A673 (cell line): ENCODE data around the gene WIPF1. TPM values are rescaled to one million over a fixed set of nuclear protein-coding genes. Genes with fewer than 3 reads are reported as not detected.

Experiments used
- BruUV-seq: library from RNA; stranded (reverse); fragments of 400-500 nt; replicated peaks from 2 replicates; lab custom pipeline; 2021; lab: Mats Ljungman, UMichigan
- CTCF ChIA-PET: fragments of 300-600 bp; sonication (Branson Sonifier 250); formaldehyde crosslinking; loops from one replicate; lab custom pipeline; 2022; ENCODE audit warnings: antibody characterized with exemption; lab: Charles Lee
- POLR2A ChIA-PET: fragments of 300-600 bp; sonication (Branson Sonifier 250); formaldehyde crosslinking; loops from one replicate; lab custom pipeline; 2022; ENCODE audit warnings: antibody characterized with exemption; ENCODE audit not compliant: low non-redundant PET; lab: Charles Lee
- DNase-seq: peaks from one replicate; pipeline ENCODE4 v3.0.0-alpha.2; 2015; ENCODE audit warnings: low spot score
- H3K27ac ChIP-seq: fragments of 200-600 bp; sonication (generic); 2 replicates; pipeline ENCODE4 v1.5.1; 2016; ENCODE audit warnings: mixed run types, low read depth, mild to moderate bottlenecking, mixed read lengths, antibody characterized with exemption, low read length; ENCODE audit not compliant: poor library complexity, severe bottlenecking
- H3K27me3 ChIP-seq: fragments of 200-600 bp; sonication (generic); replicated peaks from 2 replicates; pipeline ENCODE4 v1.6.1; 2017; ENCODE audit warnings: mixed run types, low read depth, mild to moderate bottlenecking, mixed read lengths, antibody characterized with exemption, low read length; ENCODE audit not compliant: insufficient read depth, poor library complexity
- H3K36me3 ChIP-seq: fragments of 200-600 bp; sonication (generic); 2 replicates; pipeline ENCODE4 v1.6.1; 2016; ENCODE audit warnings: mixed run types, mild to moderate bottlenecking, mixed read lengths, antibody characterized with exemption, low read length; ENCODE audit not compliant: insufficient read depth, poor library complexity, severe bottlenecking
- H3K4me1 ChIP-seq: fragments of 200-600 bp; sonication (generic); 2 replicates; pipeline ENCODE4 v1.6.1; 2017; ENCODE audit warnings: mixed run types, mild to moderate bottlenecking, mixed read lengths, antibody characterized with exemption, low read length; ENCODE audit not compliant: insufficient read depth, poor library complexity, severe bottlenecking
- H3K4me3 ChIP-seq: fragments of 200-600 bp; sonication (generic); 2 replicates; pipeline ENCODE4 v1.5.1; 2016; ENCODE audit warnings: low read depth, mixed run types, mild to moderate bottlenecking, mixed read lengths, low read length; ENCODE audit not compliant: poor library complexity, severe bottlenecking
- H3K9me3 ChIP-seq: fragments of 200-600 bp; sonication (generic); 2 replicates; pipeline ENCODE4 v1.6.1; 2016; ENCODE audit warnings: mixed run types, low read depth, mild to moderate bottlenecking, mixed read lengths, antibody characterized with exemption, low read length; ENCODE audit not compliant: poor library complexity, severe bottlenecking
- EZH2 ChIP-seq: fragments of 200-600 bp; sonication (generic); IDR thresholded peaks from 2 replicates; pipeline ENCODE4 v1.6.1; 2017; ENCODE audit warnings: borderline replicate concordance, low read depth, mild to moderate bottlenecking, mixed read lengths, antibody characterized with exemption, low read length; ENCODE audit not compliant: poor library complexity, severe bottlenecking
- intact Hi-C: fragments of 100-400 bp; cut with micrococcal nuclease; formaldehyde crosslinking; loops from one replicate; pipeline ENCODE4 v1.10.0; 2022; ENCODE audit not compliant: unreplicated experiment
- total RNA-seq: library from RNA; stranded (reverse); gene quantifications from 2 replicates; pipeline ENCODE4 v1.2.3, GENCODE V29; 2021
- TF ChIP-seq, protein P1 (sequence below): fragments of 300-800, 200-600 bp; sonication (generic); conservative IDR thresholded peaks from 2 replicates; pipeline ENCODE4 v1.5.1; 2017; ENCODE audit warnings: low read depth, mild to moderate bottlenecking, antibody characterized with exemption, low read length, moderate library complexity, mixed read lengths

WIPF1 gene
- total RNA-seq, 1 experiment from 2014 or later: 1.1 TPM

DNA sequence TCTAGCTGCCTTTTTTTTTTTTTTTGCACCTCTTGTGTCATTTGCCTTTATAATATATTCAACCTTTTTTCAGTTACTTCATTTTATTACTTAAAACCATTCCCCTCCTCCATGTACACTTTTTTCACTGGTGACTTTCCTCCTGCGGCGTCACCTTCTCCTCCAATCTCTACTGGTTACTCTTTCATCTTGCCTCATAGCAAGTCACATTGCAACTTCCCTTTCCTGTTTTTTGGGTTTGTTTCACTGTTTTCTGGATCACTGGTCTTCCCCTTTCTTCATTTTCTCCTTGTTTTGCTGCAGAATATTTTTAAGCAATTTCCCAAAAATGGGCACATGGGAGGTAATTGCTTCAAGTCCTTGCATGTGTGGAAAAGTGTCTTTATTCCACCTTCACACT lies 73.1 kb downstream of the WIPF1 start:
- BruUV-seq: no TSS peak
- Histone ChIP-seq H3K27me3 (peaks cover 69% of the 10 kb centered on the region), H3K4me3 (no peak overlapping the region), H3K9me3 (no peaks in the 10 kb centered on the region), H3K36me3 (no peaks in the 10 kb centered on the region), H3K27ac (no peak overlapping the region), H3K4me1 (no peaks in the 10 kb centered on the region)
- no peak for DNase-seq
- CTCF ChIA-PET: no interaction called here
- TF ChIP-seq, protein P1, sequence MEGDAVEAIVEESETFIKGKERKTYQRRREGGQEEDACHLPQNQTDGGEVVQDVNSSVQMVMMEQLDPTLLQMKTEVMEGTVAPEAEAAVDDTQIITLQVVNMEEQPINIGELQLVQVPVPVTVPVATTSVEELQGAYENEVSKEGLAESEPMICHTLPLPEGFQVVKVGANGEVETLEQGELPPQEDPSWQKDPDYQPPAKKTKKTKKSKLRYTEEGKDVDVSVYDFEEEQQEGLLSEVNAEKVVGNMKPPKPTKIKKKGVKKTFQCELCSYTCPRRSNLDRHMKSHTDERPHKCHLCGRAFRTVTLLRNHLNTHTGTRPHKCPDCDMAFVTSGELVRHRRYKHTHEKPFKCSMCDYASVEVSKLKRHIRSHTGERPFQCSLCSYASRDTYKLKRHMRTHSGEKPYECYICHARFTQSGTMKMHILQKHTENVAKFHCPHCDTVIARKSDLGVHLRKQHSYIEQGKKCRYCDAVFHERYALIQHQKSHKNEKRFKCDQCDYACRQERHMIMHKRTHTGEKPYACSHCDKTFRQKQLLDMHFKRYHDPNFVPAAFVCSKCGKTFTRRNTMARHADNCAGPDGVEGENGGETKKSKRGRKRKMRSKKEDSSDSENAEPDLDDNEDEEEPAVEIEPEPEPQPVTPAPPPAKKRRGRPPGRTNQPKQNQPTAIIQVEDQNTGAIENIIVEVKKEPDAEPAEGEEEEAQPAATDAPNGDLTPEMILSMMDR: no peak
- TF ChIP-seq EZH2: no peak
- intact Hi-C loops: no loop called here
- POLR2A ChIA-PET: no interaction called here

DNA sequence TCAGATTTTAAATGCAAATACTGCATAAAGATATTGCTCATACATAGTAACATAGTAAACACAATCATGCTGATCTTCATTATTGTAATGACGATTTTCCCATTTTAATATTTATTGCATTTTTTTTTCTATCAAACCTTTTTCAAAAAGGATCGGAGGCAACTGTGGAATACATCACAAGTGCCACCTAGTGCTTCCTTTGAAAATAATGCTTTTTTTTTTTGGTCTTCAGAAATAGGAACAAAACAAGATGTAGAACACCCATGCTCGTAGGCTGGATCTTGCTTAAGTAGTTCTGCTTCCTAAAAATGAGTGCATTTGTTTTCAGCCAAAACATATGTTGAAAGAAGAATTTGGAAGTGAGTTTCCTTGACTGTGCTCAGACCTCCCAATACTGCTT lies 75.1 kb downstream of the WIPF1 start:
- intact Hi-C loops: no loop called here
- no TSS peak for BruUV-seq
- TF ChIP-seq, protein P1: peak; percentile 41; the same call in 1 of the 2 replicates
- no peak for TF ChIP-seq EZH2
- ChIA-PET POLR2A (no interaction called here), CTCF (no interaction called here)
- Histone ChIP-seq H3K4me1 (no peaks in the 10 kb centered on the region), H3K27ac (no peak overlapping the region), H3K27me3 (peaks cover 68% of the 10 kb centered on the region), H3K9me3 (no peaks in the 10 kb centered on the region), H3K36me3 (no peaks in the 10 kb centered on the region), H3K4me3 (no peak overlapping the region)
- no peak for DNase-seq

DNA sequence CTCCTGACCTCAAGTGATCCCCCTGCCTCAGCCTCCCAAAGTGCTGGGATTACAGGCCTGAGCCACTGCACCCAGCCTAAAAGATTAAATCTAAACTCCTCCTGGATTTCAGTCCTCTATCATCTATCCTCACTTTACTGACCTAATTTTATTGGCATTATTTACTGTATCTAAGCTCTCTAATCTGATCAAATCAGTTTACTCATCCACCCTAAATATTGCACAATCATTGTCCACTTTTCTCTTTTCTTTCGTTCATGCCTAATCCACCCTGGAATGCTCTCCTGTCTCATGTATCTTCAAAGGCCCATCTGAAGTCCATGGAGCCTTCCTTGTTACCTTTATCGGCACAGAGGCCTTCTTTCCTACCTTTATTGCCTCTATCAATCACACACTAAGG lies 79.2 kb downstream of the WIPF1 start:
- no peaks in the 10 kb centered on the region for H3K9me3 ChIP-seq
- H3K4me3 ChIP-seq: no peak overlapping the region
- no peak overlapping the region for H3K27ac ChIP-seq
- ChIA-PET CTCF (no interaction called here), POLR2A (no interaction called here)
- TF ChIP-seq, protein P1: no peak
- no peak for TF ChIP-seq EZH2
- no TSS peak for BruUV-seq
- DNase-seq: no peak
- no peaks in the 10 kb centered on the region for H3K36me3 ChIP-seq
- peaks cover 37% of the 10 kb centered on the region for H3K27me3 ChIP-seq
- intact Hi-C loops: no loop called here
- H3K4me1 ChIP-seq: no peaks in the 10 kb centered on the region
